MM.1S (cell line): ENCODE results near the gene DUSP15.

Experiments used
- EZH2 ChIP-seq: fragments of 300-600 bp; sonication (generic); optimal IDR thresholded peaks from 2 replicates; pipeline ENCODE3; 2017; ENCODE audit warnings: low read depth, mild to moderate bottlenecking, antibody characterized with exemption, low read length, mixed read lengths
- EZH2phosphoT487 ChIP-seq: fragments of 300-600 bp; sonication (generic); IDR thresholded peaks from 2 replicates; pipeline ENCODE4 v1.6.1; 2018; ENCODE audit warnings: antibody characterized with exemption, low read length
- TF ChIP-seq, protein P1 (sequence below): fragments of 300-600 bp; sonication (generic); IDR thresholded peaks from 2 replicates; pipeline ENCODE4 v1.5.1; 2016; ENCODE audit warnings: antibody characterized with exemption, low read length, mixed read lengths

GRCh38 chr20:31858760-31859083 is 11.6 kb downstream of the DUSP15 start:
- TF ChIP-seq, protein P1, sequence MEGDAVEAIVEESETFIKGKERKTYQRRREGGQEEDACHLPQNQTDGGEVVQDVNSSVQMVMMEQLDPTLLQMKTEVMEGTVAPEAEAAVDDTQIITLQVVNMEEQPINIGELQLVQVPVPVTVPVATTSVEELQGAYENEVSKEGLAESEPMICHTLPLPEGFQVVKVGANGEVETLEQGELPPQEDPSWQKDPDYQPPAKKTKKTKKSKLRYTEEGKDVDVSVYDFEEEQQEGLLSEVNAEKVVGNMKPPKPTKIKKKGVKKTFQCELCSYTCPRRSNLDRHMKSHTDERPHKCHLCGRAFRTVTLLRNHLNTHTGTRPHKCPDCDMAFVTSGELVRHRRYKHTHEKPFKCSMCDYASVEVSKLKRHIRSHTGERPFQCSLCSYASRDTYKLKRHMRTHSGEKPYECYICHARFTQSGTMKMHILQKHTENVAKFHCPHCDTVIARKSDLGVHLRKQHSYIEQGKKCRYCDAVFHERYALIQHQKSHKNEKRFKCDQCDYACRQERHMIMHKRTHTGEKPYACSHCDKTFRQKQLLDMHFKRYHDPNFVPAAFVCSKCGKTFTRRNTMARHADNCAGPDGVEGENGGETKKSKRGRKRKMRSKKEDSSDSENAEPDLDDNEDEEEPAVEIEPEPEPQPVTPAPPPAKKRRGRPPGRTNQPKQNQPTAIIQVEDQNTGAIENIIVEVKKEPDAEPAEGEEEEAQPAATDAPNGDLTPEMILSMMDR: no peak
- TF ChIP-seq EZH2phosphoT487 (no peak), EZH2 (no peak)
